Stimulated activated naive B cell treated with anti-CD40 and anti-IgM and Interleukin-4, amounts not matched to agents 10 μg/mL and 1 μg/mL and 100 μg/mL, for 72 hours (primary cell): Measurements from ENCODE around the gene MYO1B.
A peak's percentile ranks its signal among the peaks of the same experiment; 100 is the strongest.

Source experiments
- ATAC-seq, 2 donors: fragments of 150-1000 bp; cut with Tn5 transposase; replicated peaks; 2 replicates each; pipeline ENCODE4 v1.10.0; 2021; ENCODE audit warnings: moderate library complexity in 1 of 2
- DNase-seq: peaks from one replicate; pipeline ENCODE4 v3.0.0; 2021
- H3K27ac Mint-ChIP-seq: one replicate; pipeline ENCODE4 v1.8.0; 2022; ENCODE audit warnings: mild to moderate bottlenecking, mixed read lengths
- H3K27me3 Mint-ChIP-seq, 2 donors: one replicate each; pipeline ENCODE4 v1.8.0; 2022; ENCODE audit warnings: mixed read lengths in 2 of 2
- H3K36me3 Mint-ChIP-seq, 2 donors: one replicate each; pipeline ENCODE4 v1.8.0; 2022; ENCODE audit warnings: mixed read lengths in 2 of 2, mild to moderate bottlenecking in 1 of 2
- H3K4me1 Mint-ChIP-seq, 2 donors: one replicate each; pipeline ENCODE4 v1.8.0; 2022; ENCODE audit warnings: mixed read lengths in 2 of 2, mild to moderate bottlenecking in 1 of 2
- H3K4me3 Mint-ChIP-seq, 2 donors: one replicate each; pipeline ENCODE4 v1.8.0; 2022; ENCODE audit warnings: mild to moderate bottlenecking in 2 of 2, mixed read lengths in 2 of 2, moderate library complexity in 1 of 2
- H3K9me3 Mint-ChIP-seq, 2 donors: one replicate each; pipeline ENCODE4 v1.8.0; 2022; ENCODE audit warnings: mixed read lengths in 2 of 2, mild to moderate bottlenecking in 1 of 2

Gene MYO1B

GRCh38 chr2:191240871-191241270, 4.3 kb upstream of the MYO1B start:
- H3K27me3 Mint-ChIP-seq, result no peaks in the 10 kb centered on the region
- peaks cover 0 to 2% of the 10 kb centered on the region in 2 donors for H3K9me3 Mint-ChIP-seq
- no peak overlapping the region for H3K4me3 Mint-ChIP-seq
- H3K36me3 Mint-ChIP-seq, result no peaks in the 10 kb centered on the region
- H3K27ac Mint-ChIP-seq, result no peak overlapping the region
- DNase-seq (no peak), ATAC-seq (no peak)
- H3K4me1 Mint-ChIP-seq, result peaks cover 6 to 16% of the 10 kb centered on the region in 2 donors

- H3K27me3 Mint-ChIP-seq, result no peaks in the 10 kb centered on the region
- H3K4me1 Mint-ChIP-seq, result peaks cover 10 to 21% of the 10 kb centered on the region in 2 donors
- H3K36me3 Mint-ChIP-seq, result no peaks in the 10 kb centered on the region
- DNase-seq (no peak), ATAC-seq (no peak)
- no peak overlapping the region for H3K27ac Mint-ChIP-seq
- no peak overlapping the region for H3K4me3 Mint-ChIP-seq
- H3K9me3 Mint-ChIP-seq, result peaks cover 0 to 2% of the 10 kb centered on the region in 2 donors
These were observed 3.8 kb upstream of the MYO1B start for GRCh38 chr2:191241418-191241817.

GRCh38 chr2:191243154-191243553, 2.0 kb upstream of the MYO1B start:
- no peak overlapping the region for H3K27ac Mint-ChIP-seq

GRCh38 chr2:191244350-191244749, 854 bp upstream of the MYO1B start:
- DNase-seq (no peak), ATAC-seq (no peak)
- H3K4me1 Mint-ChIP-seq, result peaks cover 21 to 38% of the 10 kb centered on the region in 2 donors
- H3K36me3 Mint-ChIP-seq, result no peaks in the 10 kb centered on the region
- H3K27ac Mint-ChIP-seq, result no peak overlapping the region
- H3K4me3 Mint-ChIP-seq, result no peak overlapping the region
- peaks cover 0 to 2% of the 10 kb centered on the region in 2 donors for H3K9me3 Mint-ChIP-seq
- H3K27me3 Mint-ChIP-seq, result peaks cover 0 to 3% of the 10 kb centered on the region in 2 donors

More at GRCh38 chr2:191243154-191243553, 2.0 kb upstream of the MYO1B start:
- Mint-ChIP-seq H3K36me3 (no peaks in the 10 kb centered on the region), H3K4me1 (peaks cover 21 to 38% of the 10 kb centered on the region in 2 donors), H3K4me3 (no peak overlapping the region), H3K27me3 (peaks cover 0 to 3% of the 10 kb centered on the region in 2 donors), H3K9me3 (peaks cover 0 to 2% of the 10 kb centered on the region in 2 donors)
- DNase-seq (peak; percentile 4), ATAC-seq (peak; percentile 71 to 74)

- H3K36me3 Mint-ChIP-seq, result no peaks in the 10 kb centered on the region
- ATAC-seq (peak; percentile 24), DNase-seq (peak; percentile 4)
- H3K4me1 Mint-ChIP-seq, result peaks cover 21 to 45% of the 10 kb centered on the region in 2 donors
- peaks cover 0 to 2% of the 10 kb centered on the region in 2 donors for H3K9me3 Mint-ChIP-seq
- H3K27ac Mint-ChIP-seq, result peak overlapping the region; percentile 47
- H3K4me3 Mint-ChIP-seq, result peak overlapping the region; percentile 82 to 87
- peaks cover 0 to 3% of the 10 kb centered on the region in 2 donors for H3K27me3 Mint-ChIP-seq
These were observed 796 bp downstream of the MYO1B start for GRCh38 chr2:191245869-191246531.

GRCh38 chr2:191246820-191247380, 1.7 kb downstream of the MYO1B start:
- DNase-seq (no peak), ATAC-seq (no peak)
- Mint-ChIP-seq H3K4me3 (no peak overlapping the region), H3K27me3 (peaks cover 0 to 3% of the 10 kb centered on the region in 2 donors), H3K36me3 (no peaks in the 10 kb centered on the region), H3K4me1 (peaks cover 21 to 45% of the 10 kb centered on the region in 2 donors), H3K9me3 (peaks cover 0 to 2% of the 10 kb centered on the region in 2 donors), H3K27ac (no peak overlapping the region)

- ATAC-seq, result no peak
- Mint-ChIP-seq H3K36me3 (no peaks in the 10 kb centered on the region), H3K4me1 (peaks cover 21 to 46% of the 10 kb centered on the region in 2 donors), H3K27ac (no peak overlapping the region), H3K9me3 (peaks cover 0 to 2% of the 10 kb centered on the region in 2 donors), H3K27me3 (peaks cover 0 to 3% of the 10 kb centered on the region in 2 donors), H3K4me3 (no peak overlapping the region)
- DNase-seq, result no peak
These were observed 2.3 kb downstream of the MYO1B start for GRCh38 chr2:191247381-191248057.

- Mint-ChIP-seq H3K27ac (no peak overlapping the region), H3K36me3 (no peaks in the 10 kb centered on the region), H3K27me3 (peaks cover 0 to 3% of the 10 kb centered on the region in 2 donors)
These were observed 4.1 kb downstream of the MYO1B start for GRCh38 chr2:191249156-191249813.

GRCh38 chr2:191250400-191250799, 5.2 kb downstream of the MYO1B start:
- Mint-ChIP-seq H3K4me3 (no peak overlapping the region), H3K36me3 (no peaks in the 10 kb centered on the region), H3K4me1 (peaks cover 20 to 38% of the 10 kb centered on the region in 2 donors), H3K9me3 (no peaks in the 10 kb centered on the region), H3K27ac (no peak overlapping the region), H3K27me3 (peaks cover 0 to 3% of the 10 kb centered on the region in 2 donors)
- DNase-seq (no peak), ATAC-seq (no peak)

More at GRCh38 chr2:191249156-191249813, 4.1 kb downstream of the MYO1B start:
- no peak for DNase-seq
- no peak for ATAC-seq
- Mint-ChIP-seq H3K4me3 (no peak overlapping the region), H3K4me1 (peaks cover 17 to 38% of the 10 kb centered on the region in 2 donors), H3K9me3 (no peaks in the 10 kb centered on the region)

- Mint-ChIP-seq H3K4me3 (no peak overlapping the region), H3K36me3 (no peaks in the 10 kb centered on the region), H3K27me3 (peaks cover 0 to 3% of the 10 kb centered on the region in 2 donors), H3K4me1 (peaks cover 18 to 35% of the 10 kb centered on the region in 2 donors), H3K9me3 (no peaks in the 10 kb centered on the region), H3K27ac (no peak overlapping the region)
- no peak for DNase-seq
- no peak for ATAC-seq
These were observed 5.8 kb downstream of the MYO1B start for GRCh38 chr2:191250986-191251385.

GRCh38 chr2:191252699-191253098, 7.5 kb downstream of the MYO1B start:
- no peaks in the 10 kb centered on the region for H3K36me3 Mint-ChIP-seq
- H3K9me3 Mint-ChIP-seq, result no peaks in the 10 kb centered on the region
- peaks cover 9 to 18% of the 10 kb centered on the region in 2 donors for H3K4me1 Mint-ChIP-seq
- H3K4me3 Mint-ChIP-seq, result no peak overlapping the region
- no peak for DNase-seq
- no peak for ATAC-seq
- H3K27ac Mint-ChIP-seq, result no peak overlapping the region
- peaks cover 0 to 1% of the 10 kb centered on the region in 2 donors for H3K27me3 Mint-ChIP-seq

GRCh38 chr2:191253476-191253875, 8.3 kb downstream of the MYO1B start:
- DNase-seq (no peak), ATAC-seq (no peak)
- no peaks in the 10 kb centered on the region for H3K36me3 Mint-ChIP-seq
- no peaks in the 10 kb centered on the region for H3K27me3 Mint-ChIP-seq
- H3K4me3 Mint-ChIP-seq, result no peak overlapping the region
- H3K4me1 Mint-ChIP-seq, result peaks cover 6 to 14% of the 10 kb centered on the region in 2 donors
- H3K9me3 Mint-ChIP-seq, result no peaks in the 10 kb centered on the region
- no peak overlapping the region for H3K27ac Mint-ChIP-seq

GRCh38 chr2:191255271-191255670, 10.1 kb downstream of the MYO1B start:
- Mint-ChIP-seq H3K4me1 (peaks cover 6% of the 10 kb centered on the region in 2 donors), H3K27me3 (no peaks in the 10 kb centered on the region), H3K4me3 (no peak overlapping the region), H3K9me3 (no peaks in the 10 kb centered on the region), H3K27ac (no peak overlapping the region), H3K36me3 (no peaks in the 10 kb centered on the region)
- ATAC-seq (no peak), DNase-seq (no peak)

- Mint-ChIP-seq H3K4me3 (no peak overlapping the region), H3K9me3 (no peaks in the 10 kb centered on the region), H3K4me1 (peaks cover 6% of the 10 kb centered on the region in 2 donors), H3K27ac (no peak overlapping the region), H3K36me3 (no peaks in the 10 kb centered on the region), H3K27me3 (no peaks in the 10 kb centered on the region)
- DNase-seq, result no peak
- ATAC-seq, result no peak
These were observed 10.6 kb downstream of the MYO1B start for GRCh38 chr2:191255756-191256312.
